ENCODE data around the gene KANK4. TPM values are rescaled to one million over a fixed set of nuclear protein-coding genes. Genes with fewer than 3 reads are reported as not detected.

KANK4 gene
- total RNA-seq, 2 experiments from 2014 or later: not detected

- H3K4me1 Mint-ChIP-seq (ENCODE audit: low read depth): no peaks in the 10 kb centered on the region
- H3K9me3 Mint-ChIP-seq: no peaks in the 10 kb centered on the region
- ATAC-seq (no peak), DNase-seq (no peak)
- ChIA-PET CTCF (no interaction called here), POLR2A (no interaction called here)
- no peak overlapping the region for H3K27ac Mint-ChIP-seq
- H3K36me3 Mint-ChIP-seq (ENCODE audit: low read depth): no peaks in the 10 kb centered on the region
- no peak overlapping the region for H3K4me3 Mint-ChIP-seq
- TF ChIP-seq CTCF (IDR thresholded peaks at IDR 0.05): no peak
- intact Hi-C loops (cut with micrococcal nuclease): no loop called here
- H3K27me3 Mint-ChIP-seq: no peaks in the 10 kb centered on the region
Measured at GRCh38 chr1:62346886-62347285, 27.7 kb upstream of the KANK4 start.

- POLR2A ChIA-PET: no interaction called here
- no peaks in the 10 kb centered on the region for H3K4me1 Mint-ChIP-seq (ENCODE audit: low read depth)
- DNase-seq: no peak
Measured at GRCh38 chr1:62343911-62344310, 24.7 kb upstream of the KANK4 start.

DNA sequence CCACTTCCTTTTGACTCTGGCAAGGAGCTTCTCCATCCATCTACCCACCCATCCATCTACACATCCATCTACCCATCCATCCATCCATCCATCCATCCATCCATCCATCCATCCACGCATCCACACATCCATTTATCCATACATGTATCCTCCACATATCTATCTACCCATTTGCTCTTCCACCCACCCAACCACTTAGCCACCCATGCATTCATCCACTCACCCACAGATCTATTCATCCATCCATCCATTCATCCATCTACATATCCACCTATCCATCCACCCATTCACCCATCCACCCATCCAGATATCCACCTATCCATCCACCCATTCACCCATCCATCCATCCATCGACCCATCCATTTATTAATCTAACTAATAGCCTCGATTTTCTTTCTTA, 23.0 kb upstream of the KANK4 start:
- ATAC-seq (no peak), DNase-seq (no peak)
- H3K4me1 Mint-ChIP-seq (ENCODE audit: low read depth): no peaks in the 10 kb centered on the region
- H3K27me3 Mint-ChIP-seq: no peaks in the 10 kb centered on the region
- H3K27ac Mint-ChIP-seq: no peak overlapping the region
- TF ChIP-seq CTCF (IDR thresholded peaks at IDR 0.05): no peak
- intact Hi-C loops (cut with micrococcal nuclease): no loop called here
- CTCF ChIA-PET: interaction anchor here (1.2 kb wide), 1 partner anchor 260 kb away, joined by 3 read pairs; no protein-coding TSS in a partner anchor
- H3K4me3 Mint-ChIP-seq: no peak overlapping the region
- POLR2A ChIA-PET: no interaction called here
- no peaks in the 10 kb centered on the region for H3K9me3 Mint-ChIP-seq
- no peaks in the 10 kb centered on the region for H3K36me3 Mint-ChIP-seq (ENCODE audit: low read depth)

More at GRCh38 chr1:62343911-62344310, 24.7 kb upstream of the KANK4 start:
- TF ChIP-seq CTCF (IDR thresholded peaks at IDR 0.05): no peak
- Mint-ChIP-seq H3K27me3 (no peaks in the 10 kb centered on the region), H3K4me3 (no peak overlapping the region), H3K36me3 (ENCODE audit: low read depth) (no peaks in the 10 kb centered on the region), H3K27ac (no peak overlapping the region), H3K9me3 (no peaks in the 10 kb centered on the region)
- CTCF ChIA-PET: no interaction called here
- no peak for ATAC-seq
- intact Hi-C loops (cut with micrococcal nuclease): no loop called here

GRCh38 chr1:62341615-62342014, 22.4 kb upstream of the KANK4 start:
- ChIA-PET POLR2A (no interaction called here), CTCF (no interaction called here)
- H3K27ac Mint-ChIP-seq: no peak overlapping the region
- intact Hi-C loops (cut with micrococcal nuclease): no loop called here
- DNase-seq (no peak), ATAC-seq (no peak)
- H3K9me3 Mint-ChIP-seq: no peaks in the 10 kb centered on the region
- H3K4me1 Mint-ChIP-seq (ENCODE audit: low read depth): no peaks in the 10 kb centered on the region
- H3K4me3 Mint-ChIP-seq: no peak overlapping the region
- no peaks in the 10 kb centered on the region for H3K27me3 Mint-ChIP-seq
- H3K36me3 Mint-ChIP-seq (ENCODE audit: low read depth): no peaks in the 10 kb centered on the region
- no peak for TF ChIP-seq CTCF (IDR thresholded peaks at IDR 0.05)

GRCh38 chr1:62341089-62341488, 21.9 kb upstream of the KANK4 start:
- Mint-ChIP-seq H3K27me3 (no peaks in the 10 kb centered on the region), H3K27ac (no peak overlapping the region), H3K4me3 (no peak overlapping the region), H3K36me3 (ENCODE audit: low read depth) (no peaks in the 10 kb centered on the region), H3K9me3 (no peaks in the 10 kb centered on the region), H3K4me1 (ENCODE audit: low read depth) (no peaks in the 10 kb centered on the region)
- DNase-seq: no peak
- ChIA-PET CTCF (no interaction called here), POLR2A (no interaction called here)
- intact Hi-C loops (cut with micrococcal nuclease): no loop called here
- no peak for TF ChIP-seq CTCF (IDR thresholded peaks at IDR 0.05)
- no peak for ATAC-seq
